H1 (cell line): ENCODE measurements around the gene RASL11B. TPM values are rescaled to one million over a fixed set of nuclear protein-coding genes. Genes with fewer than 3 reads are reported as not detected.

Source experiments
- CTCF ChIA-PET: fragments of 300-600 bp; sonication (Branson Sonifier 250); formaldehyde crosslinking; loops from one replicate; lab custom pipeline; 2021; ENCODE audit not compliant: partially characterized antibody; lab: Charles Lee
- POLR2A ChIA-PET: fragments of 300-600 bp; sonication (Branson Sonifier 250); formaldehyde crosslinking; loops from one replicate; lab custom pipeline; 2021; ENCODE audit warnings: inconsistent platforms; ENCODE audit not compliant: partially characterized antibody; lab: Charles Lee
- DNase-seq, 2 experiments: peaks; one replicate each; pipeline versions ENCODE4 v3.0.0 to v3.0.0-alpha.2; 2010 to 2022; ENCODE audit warnings: low spot score in 2 of 2, low read depth in 1 of 2, mixed read lengths in 1 of 2
- FAIRE-seq: peaks from 2 replicates; lab custom pipeline; 2011; peaks lifted over from hg19 to GRCh38; lab: Jason Lieb, UNC
- H2AFZ ChIP-seq: 2 replicates; pipeline ENCODE4 v1.8.1; 2012; ENCODE audit warnings: low read length, inconsistent platforms
- H2AK5ac ChIP-seq: 2 replicates; pipeline ENCODE4 v1.6.1; 2013; ENCODE audit warnings: low read depth, low read length
- H2BK120ac ChIP-seq: replicated peaks from 2 replicates; pipeline ENCODE3; 2013; ENCODE audit warnings: low read depth, low read length, inconsistent platforms
- H2BK12ac ChIP-seq: 2 replicates; pipeline ENCODE4 v1.6.1; 2013; ENCODE audit warnings: low read depth, low read length
- H2BK15ac ChIP-seq: 2 replicates; pipeline ENCODE4 v1.6.1; 2013; ENCODE audit warnings: low read length
- H2BK20ac ChIP-seq: 2 replicates; pipeline ENCODE4 v1.6.1; 2013; ENCODE audit warnings: low read length
- H2BK5ac ChIP-seq: 2 replicates; pipeline ENCODE4 v1.6.1; 2013; ENCODE audit warnings: low read depth, low read length
- H3K14ac ChIP-seq: 2 replicates; pipeline ENCODE4 v1.6.1; 2013; ENCODE audit warnings: inconsistent platforms; ENCODE audit not compliant: insufficient read length
- H3K18ac ChIP-seq: 2 replicates; pipeline ENCODE4 v1.6.1; 2013; ENCODE audit warnings: low read length; ENCODE audit errors: extremely low read depth
- H3K23ac ChIP-seq: 2 replicates; pipeline ENCODE4 v1.6.1; 2013; ENCODE audit warnings: inconsistent platforms; ENCODE audit not compliant: insufficient read length
- H3K23me2 ChIP-seq: 2 replicates; pipeline ENCODE4 v1.6.1; 2013; ENCODE audit warnings: low read depth, low read length
- H3K27ac ChIP-seq: 2 replicates; pipeline ENCODE4 v1.6.1; 2011; ENCODE audit warnings: low read depth, low read length, inconsistent platforms
- H3K27me3 ChIP-seq, 4 experiments: replicated peaks in 1 of 4; 1 replicate in 1 of 4; 2 replicates in 3 of 4; pipeline versions ENCODE4 v1.6.1 to v1.8.1; 2011 to 2013; ENCODE audit warnings: low read length in 3 of 4, mild to moderate bottlenecking in 3 of 4, inconsistent platforms in 2 of 4, mixed read lengths in 2 of 4, moderate library complexity in 1 of 4; ENCODE audit not compliant: control insufficient read depth in 3 of 4, insufficient read depth in 3 of 4; ENCODE audit errors: extremely low read depth in 1 of 4
- H3K36me3 ChIP-seq, 4 experiments: 2 replicates each; pipeline versions ENCODE4 v1.6.1 to v1.8.1; 2011 to 2013; ENCODE audit warnings: mild to moderate bottlenecking in 4 of 4, low read length in 3 of 4, moderate library complexity in 2 of 4, control low read depth in 1 of 4, inconsistent platforms in 1 of 4; ENCODE audit not compliant: insufficient read depth in 4 of 4, control insufficient read depth in 2 of 4
- H3K4ac ChIP-seq: replicated peaks from 2 replicates; pipeline ENCODE3; 2013; ENCODE audit warnings: low read length, low read depth, mixed read lengths, inconsistent platforms; ENCODE audit not compliant: insufficient read length
- H3K4me1 ChIP-seq, 4 experiments: replicated peaks in 1 of 4; 1 replicate in 1 of 4; 2 replicates in 3 of 4; pipeline versions ENCODE4 v1.6.1 to v1.8.1; 2011 to 2013; ENCODE audit warnings: low read length in 3 of 4, inconsistent platforms in 2 of 4, mixed read lengths in 1 of 4; ENCODE audit not compliant: insufficient read depth in 4 of 4, control insufficient read depth in 3 of 4
- H3K4me2 ChIP-seq, 2 experiments: 2 replicates each; pipeline versions ENCODE4 v1.6.1 to v1.8.1; 2011 to 2013; ENCODE audit warnings: low read depth in 2 of 2, low read length in 2 of 2, control low read depth in 1 of 2, inconsistent platforms in 1 of 2, mild to moderate bottlenecking in 1 of 2; ENCODE audit not compliant: insufficient read depth in 1 of 2
- H3K4me3 ChIP-seq, 4 experiments: fragments of 200-600, 300-600 bp in 1 of 4; sonication (generic), shearing (Covaris generic), sonication (Bioruptor Twin) in 1 of 4; 2 replicates each; pipeline versions ENCODE4 v1.5.1 to v1.8.1; 2011 to 2016; ENCODE audit warnings: low read length in 4 of 4, low read depth in 3 of 4, control low read depth in 2 of 4, inconsistent platforms in 2 of 4, mild to moderate bottlenecking in 2 of 4, mixed read lengths in 1 of 4, moderate library complexity in 1 of 4; ENCODE audit not compliant: insufficient read depth in 2 of 4; ENCODE audit errors: extremely low read depth in 1 of 4
- H3K56ac ChIP-seq: replicated peaks from 2 replicates; pipeline ENCODE3; 2013; ENCODE audit warnings: low read depth, mild to moderate bottlenecking, mixed read lengths, low read length, inconsistent platforms; ENCODE audit not compliant: insufficient read length
- H3K79me1 ChIP-seq: 2 replicates; pipeline ENCODE4 v1.6.1; 2013; ENCODE audit warnings: low read depth, low read length, control low read depth
- H3K79me2 ChIP-seq, 2 experiments: 2 replicates each; pipeline versions ENCODE4 v1.6.1 to v1.8.1; 2012 to 2013; ENCODE audit warnings: low read length in 2 of 2, mild to moderate bottlenecking in 2 of 2, inconsistent platforms in 1 of 2; ENCODE audit not compliant: insufficient read depth in 2 of 2, control insufficient read depth in 1 of 2
- H3K9ac ChIP-seq, 4 experiments: replicated peaks in 1 of 4; 1 replicate in 1 of 4; 2 replicates in 3 of 4; pipeline versions ENCODE4 v1.6.1 to v1.8.1; 2011 to 2013; ENCODE audit warnings: low read depth in 3 of 4, low read length in 3 of 4, control low read depth in 2 of 4, mild to moderate bottlenecking in 2 of 4, moderate library complexity in 2 of 4, inconsistent platforms in 1 of 4; ENCODE audit errors: extremely low read depth in 1 of 4
- H3K9me3 ChIP-seq, 2 experiments: 2 replicates each; pipeline versions ENCODE4 v1.6.1 to v1.8.1; 2012 to 2013; ENCODE audit warnings: mild to moderate bottlenecking in 2 of 2, moderate library complexity in 2 of 2, control low read depth in 1 of 2, inconsistent platforms in 1 of 2, low read depth in 1 of 2, low read length in 1 of 2, mixed read lengths in 1 of 2; ENCODE audit not compliant: insufficient read depth in 2 of 2
- H4K20me1 ChIP-seq, 2 experiments: replicated peaks in 1 of 2; 2 replicates each; pipeline versions ENCODE3 to v1.8.1; 2011 to 2013; ENCODE audit warnings: inconsistent platforms in 2 of 2, low read length in 2 of 2, mild to moderate bottlenecking in 1 of 2; ENCODE audit not compliant: insufficient read depth in 2 of 2, control insufficient read depth in 1 of 2
- H4K5ac ChIP-seq: 2 replicates; pipeline ENCODE4 v1.6.1; 2013; ENCODE audit warnings: low read length, low read depth, mixed read lengths, inconsistent platforms; ENCODE audit not compliant: insufficient read length
- H4K8ac ChIP-seq: 2 replicates; pipeline ENCODE4 v1.8.0; 2013; ENCODE audit warnings: mild to moderate bottlenecking, moderate library complexity, low read length, inconsistent platforms; ENCODE audit not compliant: insufficient read depth; ENCODE audit errors: extremely low read depth
- H4K91ac ChIP-seq: replicated peaks from 2 replicates; pipeline ENCODE3; 2013; ENCODE audit warnings: low read length, mixed read lengths, inconsistent platforms; ENCODE audit not compliant: insufficient read length
- WGBS, 2 experiments: shearing (Covaris generic) in 1 of 2; methylation state at CpG; one replicate each; pipeline versions ENCODE4 v1.1.6 to v1.1.7; 2013 to 2015; ENCODE audit warnings: low lambda C conversion rate in 2 of 2, mixed read lengths in 2 of 2, inconsistent platforms in 1 of 2, low coverage in 1 of 2, missing lambda C conversion rate in 1 of 2; ENCODE audit not compliant: insufficient replicate concordance in 2 of 2, insufficient coverage in 1 of 2, insufficient read length in 1 of 2; ENCODE audit errors: extremely low coverage in 1 of 2, missing lambda C conversion rate in 1 of 2; 5-methylcytosine and 5-hydroxymethylcytosine counted together
- polyA plus RNA-seq, 7 experiments: library from polyadenylated mRNA; depleted of rRNA in 3 of 7; stranded (reverse) in 5 of 7; unstranded in 2 of 7; fragments of >200 nt in 5 of 7; fragments of 200-250 nt in 2 of 7; gene quantifications; 1 replicate in 5 of 7; 2 replicates in 1 of 7; 4 replicates in 1 of 7; pipeline versions ENCODE4 v1.2.1 to v1.2.3, GENCODE V29; 2011 to 2013; ENCODE audit warnings: missing spikeins in 2 of 7, mixed read lengths in 2 of 7
- total RNA-seq: library from RNA; stranded (reverse); fragmentation: NEBNext Ultra II Directional; extraction: Animal tissue kit (Norgen Biotek cat#: 25700); gene quantifications from 2 replicates; pipeline ENCODE4 v1.2.1, GENCODE V29; 2021

The RASL11B gene
- total and polyA plus RNA-seq, 2 of the 8 experiments (the other 6 are each of a cell fraction or from before 2014, with no cell fraction given) = 49.8 to 75.5 TPM

GRCh38 chr4:52880994-52881393, 18.9 kb downstream of the RASL11B start:
- 0 out of 2 replicates have a peak overlapping the region, but pooled peaks have one; percentile 40 for H2BK15ac ChIP-seq
- no peak overlapping the region for H3K4ac ChIP-seq
- H2BK5ac ChIP-seq = no peak overlapping the region
- no peak overlapping the region for H4K5ac ChIP-seq
- no peaks in the 10 kb centered on the region for H3K79me2 ChIP-seq
- H3K14ac ChIP-seq = no peak overlapping the region
- no peak overlapping the region for H2BK120ac ChIP-seq
- H3K4me1 ChIP-seq = peaks cover 6 to 28% (median 15%) of the 10 kb centered on the region in 4 experiments; a peak in 6 of 7 replicates
- no peak overlapping the region for H3K18ac ChIP-seq
- no peak overlapping the region for H3K4me3 ChIP-seq
- no peak overlapping the region for H3K9ac ChIP-seq
- H3K9me3 ChIP-seq = no peaks in the 10 kb centered on the region
- H4K20me1 ChIP-seq = no peaks in the 10 kb centered on the region
- H4K91ac ChIP-seq = peak overlapping the region; percentile 39
- H3K23me2 ChIP-seq = no peaks in the 10 kb centered on the region
- H3K27me3 ChIP-seq = no peaks in the 10 kb centered on the region
- H3K79me1 ChIP-seq = no peaks in the 10 kb centered on the region
- no peak overlapping the region for H2BK20ac ChIP-seq
- CTCF ChIA-PET = interaction anchor here (0.7 to 6.0 kb wide), 2 partner anchors 34 to 102 kb away, joined by 3 to 24 read pairs; no protein-coding TSS in a partner anchor
- peak overlapping the region; percentile 70; the same call in 1 of the 2 replicates for H2BK12ac ChIP-seq
- no peaks in the 10 kb centered on the region for H3K36me3 ChIP-seq
- peak overlapping the region; percentile 67; the same call in 1 of the 2 replicates for H2AK5ac ChIP-seq
- no peak overlapping the region for H3K4me2 ChIP-seq
- H3K27ac ChIP-seq = no peak overlapping the region
- H3K23ac ChIP-seq = no peak overlapping the region
- no peak overlapping the region for H3K56ac ChIP-seq
- 93% methylated on average over 1 of the region's 1 CpG; no CpG with 5 or more reads in 1 of the 2 experiments for WGBS, 2 experiments
- no peak for FAIRE-seq
- no peak overlapping the region for H2AFZ ChIP-seq
- no peak for DNase-seq
- POLR2A ChIA-PET = interaction anchor here (1.0 to 1.4 kb wide), 2 partner anchors 14 to 18 kb away, joined by 3 read pairs; no protein-coding TSS in a partner anchor
- no peak overlapping the region for H4K8ac ChIP-seq
